GM18861 (cell line): Measurements from ENCODE around the gene KRT72.
"Not testable (repeated sequence)": the region's sequence is repeated elsewhere in the genome, so short reads cannot be mapped to it uniquely, and the experiment has no call there.

Experiments used
- ATAC-seq: cut with Tn5 transposase; IDR thresholded peaks from one replicate; pipeline ENCODE4 v1.9.1; 2021; ENCODE audit not compliant: unreplicated experiment

KRT72 gene

GRCh38 chr12:52608826-52609630, 7.8 kb upstream of the KRT72 start:
- no peak for ATAC-seq

DNA sequence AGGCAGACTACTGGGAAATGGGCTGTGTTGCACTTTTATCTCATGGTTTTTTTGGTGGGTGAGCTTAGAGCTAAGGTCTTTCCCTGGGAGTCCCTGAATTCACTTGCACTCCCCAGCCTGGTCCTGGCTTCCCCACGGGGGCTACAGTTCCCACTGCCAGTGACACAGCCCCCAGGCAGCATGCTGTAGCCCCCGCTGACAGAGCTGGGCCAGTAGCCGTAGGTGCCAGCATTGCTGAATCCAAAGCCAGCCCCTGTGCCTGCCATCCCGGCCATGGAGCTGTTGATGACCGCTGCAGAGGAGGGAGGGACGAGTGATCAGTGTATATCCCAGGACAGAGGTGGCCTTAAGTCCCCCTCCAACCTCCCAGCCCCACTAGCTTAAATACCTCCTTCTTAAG, 6.9 kb upstream of the KRT72 start:
- no peak for ATAC-seq

GRCh38 chr12:52607314-52607713, 6.1 kb upstream of the KRT72 start:
- no peak for ATAC-seq

DNA sequence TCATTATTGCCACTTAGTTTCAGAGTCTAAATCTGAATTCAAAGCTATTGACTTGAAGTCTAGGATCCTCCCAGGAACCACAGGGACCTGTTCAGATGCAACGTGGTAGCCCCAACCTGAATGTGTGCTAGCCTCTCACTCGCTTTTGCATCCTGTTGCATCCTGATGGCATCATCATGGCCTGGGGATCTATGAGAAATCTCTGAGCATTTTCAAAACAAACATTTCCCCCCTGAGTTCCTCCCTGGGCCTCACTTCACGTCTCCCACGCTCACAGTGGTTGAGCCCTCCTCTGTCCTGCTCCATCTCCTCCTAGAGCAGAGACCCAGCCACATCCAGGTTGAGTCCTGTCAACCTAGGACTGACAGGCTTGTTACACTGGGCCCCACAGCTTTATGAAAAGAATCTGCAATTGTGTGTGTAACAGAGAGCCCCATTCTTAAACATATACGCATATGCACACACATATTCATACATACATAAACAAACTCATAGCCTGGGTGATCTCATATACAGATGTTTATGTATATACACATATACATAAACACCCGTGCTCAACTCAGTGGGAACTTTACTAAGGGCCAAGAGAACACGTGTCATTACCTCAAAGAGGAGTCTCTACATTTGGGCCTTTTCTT, 5.4 kb upstream of the KRT72 start:
- no peak for ATAC-seq

- ATAC-seq: no peak
Measured at GRCh38 chr12:52606096-52606495, 4.8 kb upstream of the KRT72 start.

DNA sequence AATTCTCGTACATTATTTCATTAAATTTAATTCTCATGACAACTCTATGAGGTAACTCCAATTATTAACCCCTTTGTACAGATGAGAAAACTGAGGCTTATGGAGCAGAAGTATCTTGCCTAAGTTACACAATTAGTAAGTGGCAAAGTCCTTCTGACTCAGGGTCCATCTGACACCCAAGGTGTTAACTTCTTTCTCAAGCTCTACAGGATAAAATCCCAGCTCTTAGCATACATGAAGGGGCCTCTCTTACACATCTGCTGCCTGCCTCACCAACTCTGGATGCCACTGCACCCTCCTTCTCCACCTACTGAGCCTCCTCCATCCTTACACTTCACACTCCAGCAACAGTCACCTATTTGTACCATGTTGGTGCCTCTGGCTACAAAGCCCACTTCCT, 4.3 kb upstream of the KRT72 start:
- ATAC-seq: no peak

DNA sequence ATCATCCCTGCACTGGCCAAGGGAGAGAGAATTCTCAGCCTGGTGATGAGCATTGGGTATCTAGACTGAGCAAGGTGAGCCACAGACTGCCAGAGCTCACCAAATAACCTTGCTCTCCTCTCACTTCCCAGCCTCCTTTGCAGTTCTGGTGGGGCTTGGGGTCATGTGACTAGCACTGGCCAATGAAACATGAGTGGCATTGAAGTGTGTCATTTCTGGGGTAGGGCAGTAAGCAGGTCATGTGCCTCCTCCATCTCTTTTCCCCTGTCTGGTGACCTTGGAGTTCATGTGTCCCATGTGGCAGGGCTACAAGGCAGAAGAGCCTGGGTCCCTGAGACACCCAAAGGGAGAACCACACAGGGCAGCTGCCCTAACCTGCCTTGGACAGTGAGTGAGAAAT, 3.6 kb upstream of the KRT72 start:
- no peak for ATAC-seq

GRCh38 chr12:52603314-52603713, 2.1 kb upstream of the KRT72 start:
- no peak for ATAC-seq

- no peak for ATAC-seq
Measured at GRCh38 chr12:52602552-52602951, 1.3 kb upstream of the KRT72 start.

GRCh38 chr12:52601671-52602070, 408 bp upstream of the KRT72 start:
- no peak for ATAC-seq

DNA sequence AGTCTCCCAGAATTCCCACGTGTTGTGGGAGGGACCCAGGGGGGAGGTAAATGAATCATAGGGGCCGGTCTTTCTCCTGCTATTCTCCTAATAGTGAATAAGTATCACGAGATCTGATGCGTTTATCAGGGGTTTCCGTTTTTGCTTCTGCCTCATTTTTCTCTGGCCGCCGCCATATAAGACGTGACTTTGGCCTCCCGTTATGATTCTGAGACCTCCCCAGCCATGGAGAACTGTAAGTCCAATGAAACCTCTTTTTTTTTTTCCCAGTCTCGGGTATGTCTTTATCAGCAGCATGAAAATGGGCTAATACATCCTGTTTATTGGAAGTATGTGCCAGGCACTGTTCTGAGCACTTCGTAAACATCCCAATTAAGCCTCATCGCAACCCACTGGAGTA, 788 bp downstream of the KRT72 start:
- ATAC-seq: no peak

GRCh38 chr12:52600071-52600470, 1.2 kb downstream of the KRT72 start:
- ATAC-seq: no peak

DNA sequence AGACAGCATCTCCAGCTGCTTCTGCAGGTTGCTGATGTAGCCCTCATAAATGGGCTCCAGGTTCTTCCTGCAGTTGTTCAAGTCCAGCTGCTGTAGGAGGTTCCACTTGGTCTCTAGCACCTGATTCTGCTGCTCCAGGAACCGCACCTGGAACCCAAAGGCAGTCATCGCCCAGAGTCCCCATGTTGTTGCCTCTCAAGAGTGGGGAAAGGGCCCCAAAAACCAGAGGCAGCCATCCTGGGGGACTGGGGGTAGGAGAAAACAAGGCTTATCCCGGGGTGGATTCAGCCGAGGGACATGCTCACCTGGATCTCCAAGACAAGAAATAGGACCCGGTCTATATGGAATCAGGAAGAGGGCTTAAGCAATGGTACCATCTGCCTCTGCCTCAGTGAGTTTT, 2.3 kb downstream of the KRT72 start:
- no peak for ATAC-seq

DNA sequence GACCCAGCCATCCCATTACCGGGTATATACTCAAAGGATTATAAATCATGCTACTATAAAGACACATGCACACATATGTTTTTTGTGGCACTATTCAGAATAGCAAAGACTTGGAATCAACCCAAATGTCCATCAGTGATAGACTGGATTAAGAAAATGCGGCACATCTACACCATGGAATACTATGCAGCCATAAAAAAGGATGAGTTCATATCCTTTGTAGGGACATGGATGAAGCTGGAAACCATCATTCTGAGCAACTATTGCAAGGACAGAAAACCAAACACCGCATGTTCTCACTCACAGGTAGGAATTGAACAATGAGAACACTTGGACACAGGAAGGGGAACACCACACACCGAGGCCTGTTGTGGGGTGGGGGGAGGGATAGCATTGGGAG, 7.0 kb downstream of the KRT72 start:
- not testable (repeated sequence) for ATAC-seq

- ATAC-seq: no peak
Measured at GRCh38 chr12:52591521-52591920, 9.7 kb downstream of the KRT72 start.

DNA sequence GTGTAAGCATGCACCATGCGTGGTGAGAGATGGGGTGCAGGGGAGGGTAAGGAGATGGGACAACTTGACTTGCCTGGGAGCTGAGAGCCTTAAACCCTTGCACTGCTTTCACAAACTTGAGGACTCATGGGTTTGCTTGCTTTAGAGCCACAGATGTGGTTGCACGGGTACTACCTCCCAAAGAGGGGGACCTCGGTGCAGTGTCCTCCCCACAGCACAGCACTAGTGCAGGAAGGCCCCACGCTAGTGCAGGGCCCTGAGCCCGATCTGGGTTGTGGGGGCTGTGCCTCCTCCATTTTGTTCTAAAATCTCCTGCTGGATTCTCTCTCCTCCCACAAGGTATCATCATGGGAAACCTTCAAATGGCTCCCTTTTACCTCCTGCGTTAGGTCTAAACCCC, 11.2 kb downstream of the KRT72 start:
- ATAC-seq: no peak

DNA sequence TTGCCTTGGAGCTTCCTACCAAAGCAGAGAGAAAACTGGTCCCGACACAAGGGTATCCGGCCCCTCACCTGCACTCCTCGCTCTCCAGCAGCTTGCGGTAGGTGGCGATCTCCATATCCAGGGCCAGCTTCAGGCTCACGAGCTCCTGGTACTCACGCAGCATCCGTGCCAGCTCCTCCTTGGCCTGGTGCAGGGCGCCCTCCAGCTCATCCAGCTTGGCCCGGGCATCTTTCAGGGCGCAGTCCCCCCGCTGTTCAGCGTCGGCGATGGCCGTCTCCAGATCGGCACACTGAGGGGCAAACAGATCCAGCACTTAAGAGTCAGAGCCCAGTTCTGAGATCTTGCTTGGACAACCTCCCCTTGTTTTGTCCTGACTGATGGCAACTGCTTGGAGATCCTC, 13.7 kb downstream of the KRT72 start:
- no peak for ATAC-seq

GRCh38 chr12:52585946-52586345, 15.3 kb downstream of the KRT72 start:
- ATAC-seq: no peak

- no peak for ATAC-seq
Measured at GRCh38 chr12:52585066-52585465, 16.2 kb downstream of the KRT72 start.

GRCh38 chr12:52584156-52584682, 17.0 kb downstream of the KRT72 start:
- ATAC-seq: no peak

- no peak for ATAC-seq
Measured at GRCh38 chr12:52582971-52583456, 18.2 kb downstream of the KRT72 start.

- ATAC-seq: no peak
Measured at GRCh38 chr12:52582486-52582885, 18.8 kb downstream of the KRT72 start.
